ENCODE data around the gene PIP4P1.
A peak's percentile ranks its signal among the peaks of the same experiment; 100 is the strongest.

The PIP4P1 gene

GRCh38 chr14:20415782-20416206, 45.4 kb downstream of the PIP4P1 start:
- DNase-seq (peak; percentile 34), ATAC-seq (peak; percentile 33)

DNA sequence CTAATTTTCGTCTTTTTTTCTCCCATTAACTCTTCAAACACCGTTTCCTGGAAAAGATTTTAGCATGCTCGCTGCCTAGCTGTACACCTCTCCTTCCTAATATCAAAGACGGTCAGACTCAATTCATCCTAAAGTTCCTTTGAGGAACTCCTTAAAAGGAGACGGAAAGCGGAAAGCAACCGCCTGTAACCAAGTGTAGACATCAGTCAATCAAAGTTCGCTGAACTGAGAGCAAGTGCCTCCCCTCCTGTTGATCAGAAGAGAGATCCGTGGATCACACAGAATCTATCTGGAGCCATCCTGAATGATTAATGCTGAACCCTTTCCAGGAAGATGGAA, 47.5 kb downstream of the PIP4P1 start:
- DNase-seq (no peak), ATAC-seq (peak; percentile 45)
- Mint-ChIP-seq H3K9me3 (no peaks in the 10 kb centered on the region), H3K4me3 (peak overlapping the region; percentile 90), H3K4me1 (peaks cover 42% of the 10 kb centered on the region), H3K36me3 (ENCODE audit: low read depth) (peaks cover 3% of the 10 kb centered on the region), H3K27ac (peak overlapping the region; percentile 89), H3K27me3 (no peaks in the 10 kb centered on the region)

More at GRCh38 chr14:20415782-20416206, 45.4 kb downstream of the PIP4P1 start:
- peaks cover 3% of the 10 kb centered on the region for H3K36me3 Mint-ChIP-seq (ENCODE audit: low read depth)
- H3K4me3 Mint-ChIP-seq = no peak overlapping the region
- H3K9me3 Mint-ChIP-seq = no peaks in the 10 kb centered on the region
- no peaks in the 10 kb centered on the region for H3K27me3 Mint-ChIP-seq
- peaks cover 37% of the 10 kb centered on the region for H3K4me1 Mint-ChIP-seq
- peak overlapping the region; percentile 41 for H3K27ac Mint-ChIP-seq

GRCh38 chr14:20412876-20413743, 48.1 kb downstream of the PIP4P1 start, which contains the start of gene TEP1:
TEP1 (minus strand) TSS chr14:20413501; CDS start chr14:20408439, 5,062 bp downstream.
- H3K27ac Mint-ChIP-seq = peak within 1 kb of the TSS; percentile 89
- H3K36me3 Mint-ChIP-seq (ENCODE audit: low read depth) = peaks cover 5% of the 10 kb centered on the region
- peak; percentile 82 for DNase-seq
- H3K4me3 Mint-ChIP-seq = peak within 1 kb of the TSS; percentile 90
- ATAC-seq = peak; percentile 86
- peaks cover 42% of the 10 kb centered on the region for H3K4me1 Mint-ChIP-seq
- no peaks in the 10 kb centered on the region for H3K9me3 Mint-ChIP-seq
- H3K27me3 Mint-ChIP-seq = no peaks in the 10 kb centered on the region

DNA sequence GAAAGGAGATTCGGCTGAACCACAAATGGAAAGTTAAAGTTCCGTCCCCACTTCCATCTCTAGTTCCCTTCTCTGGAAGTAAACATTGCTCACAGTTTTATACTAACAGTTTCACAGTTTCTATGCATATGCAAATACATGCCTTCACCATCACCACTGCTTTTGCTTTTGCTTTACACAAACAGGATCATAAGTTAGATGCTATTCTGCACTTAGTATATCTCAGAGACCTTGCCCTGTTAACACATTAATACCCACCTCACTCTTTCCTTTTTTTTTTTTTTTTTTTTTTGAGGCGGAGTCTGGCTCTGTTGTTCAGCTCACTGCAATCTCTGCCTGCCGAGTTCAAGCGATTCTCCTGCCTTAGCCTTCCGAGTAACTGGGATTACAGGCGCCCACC, 48.8 kb downstream of the PIP4P1 start:
- Mint-ChIP-seq H3K36me3 (ENCODE audit: low read depth) (peaks cover 12% of the 10 kb centered on the region), H3K4me3 (peak overlapping the region; percentile 90), H3K4me1 (peaks cover 42% of the 10 kb centered on the region), H3K9me3 (no peaks in the 10 kb centered on the region), H3K27me3 (no peaks in the 10 kb centered on the region), H3K27ac (peak overlapping the region; percentile 89)
- no peak for DNase-seq
- peak; percentile 14 for ATAC-seq

- Mint-ChIP-seq H3K9me3 (no peaks in the 10 kb centered on the region), H3K27me3 (no peaks in the 10 kb centered on the region), H3K4me3 (no peak overlapping the region), H3K27ac (peak overlapping the region; percentile 10), H3K36me3 (ENCODE audit: low read depth) (peaks cover 29% of the 10 kb centered on the region), H3K4me1 (peaks cover 46% of the 10 kb centered on the region)
- ATAC-seq (no peak), DNase-seq (no peak)
Measured at GRCh38 chr14:20409226-20409625, 52.0 kb downstream of the PIP4P1 start.

Data from activated naive CD8-positive, alpha-beta T cell treated with anti-CD3 and anti-CD28 coated beads, Interleukin-2, amount 50 U/mL, for 24 hours (primary cell).